ENCODE data around the gene LMOD2.

DNA sequence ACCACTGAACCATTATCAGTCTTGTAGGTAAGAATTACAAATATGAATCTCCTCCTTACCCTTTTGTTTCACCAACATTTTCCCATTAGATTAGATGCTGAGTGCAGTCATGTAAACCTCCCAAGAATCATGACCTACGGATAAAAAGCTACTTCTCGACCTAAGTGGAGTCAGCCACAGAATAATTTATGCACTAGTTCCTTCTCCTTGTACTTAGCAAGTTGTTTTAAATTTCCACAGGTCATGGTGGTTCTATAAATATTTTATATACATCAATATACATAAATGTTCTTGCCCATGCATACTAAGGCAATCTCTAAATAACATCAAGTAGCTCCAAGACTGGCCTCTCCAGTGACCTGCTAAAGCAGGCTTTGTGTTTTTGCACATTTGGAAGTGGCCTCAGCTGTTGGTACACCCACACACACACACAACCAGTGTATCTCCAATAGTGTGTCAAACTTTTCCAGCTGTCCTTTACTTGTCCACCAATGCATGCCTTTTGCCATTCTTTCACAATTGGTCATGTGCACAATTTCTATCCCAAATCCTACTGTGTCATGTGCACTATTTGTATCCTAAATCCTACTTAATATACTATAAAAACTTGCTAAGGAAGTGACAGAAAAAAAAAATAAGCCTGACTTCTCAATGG lies 21.5 kb downstream of the LMOD2 start:
- TF ChIP-seq ATF2 (IDR thresholded peaks at IDR 0.05; ENCODE audit: low read length) (no peak), FOXK2 (IDR thresholded peaks at IDR 0.05) (no peak), FOXM1 (IDR thresholded peaks at IDR 0.05; ENCODE audit: low read depth, low read length) (no peak), JUND (IDR thresholded peaks at IDR 0.05; ENCODE audit: low read depth, low read length) (no peak), CTCF (IDR thresholded peaks at IDR 0.05 in 2 of 3, conservative IDR thresholded peaks at IDR 0.05 in 1 of 3; ENCODE audit: control insufficient read depth in 2 of 3, extremely low read depth in 1 of 3, insufficient read depth in 1 of 3, low read depth in 3 of 3, low read length in 3 of 3) (no peak), ATF7 (IDR thresholded peaks at IDR 0.05; ENCODE audit: low read depth) (no peak), MYB (IDR thresholded peaks at IDR 0.05; ENCODE audit: borderline replicate concordance, low read depth, low read length) (no peak), POLR2A (IDR thresholded peaks at IDR 0.05; ENCODE audit: low read depth, low read length) (no peak), NRF1 (conservative IDR thresholded peaks at IDR 0.05; ENCODE audit: low read depth, low read length) (no peak), GABPA (IDR thresholded peaks at IDR 0.05; ENCODE audit: low read depth) (no peak)

Measured in GM12878 (cell line).